Activated CD4-positive, alpha-beta T cell treated with anti-CD3 and anti-CD28 coated beads for 48 hours (primary cell): Measurements from ENCODE around the gene NUCKS1.

Source experiments
- DNase-seq: peaks from one replicate; pipeline ENCODE4 v3.0.0-alpha.2; 2020

The NUCKS1 gene

GRCh38 chr1:205693421-205693991 lies 56.5 kb downstream of the NUCKS1 start:
- DNase-seq = no peak

- DNase-seq = no peak
These were observed 57.6 kb downstream of the NUCKS1 start for GRCh38 chr1:205692423-205692822.

GRCh38 chr1:205690122-205690756 lies 59.7 kb downstream of the NUCKS1 start:
- DNase-seq = no peak

GRCh38 chr1:205689479-205689878 lies 60.5 kb downstream of the NUCKS1 start:
- DNase-seq = no peak

DNA sequence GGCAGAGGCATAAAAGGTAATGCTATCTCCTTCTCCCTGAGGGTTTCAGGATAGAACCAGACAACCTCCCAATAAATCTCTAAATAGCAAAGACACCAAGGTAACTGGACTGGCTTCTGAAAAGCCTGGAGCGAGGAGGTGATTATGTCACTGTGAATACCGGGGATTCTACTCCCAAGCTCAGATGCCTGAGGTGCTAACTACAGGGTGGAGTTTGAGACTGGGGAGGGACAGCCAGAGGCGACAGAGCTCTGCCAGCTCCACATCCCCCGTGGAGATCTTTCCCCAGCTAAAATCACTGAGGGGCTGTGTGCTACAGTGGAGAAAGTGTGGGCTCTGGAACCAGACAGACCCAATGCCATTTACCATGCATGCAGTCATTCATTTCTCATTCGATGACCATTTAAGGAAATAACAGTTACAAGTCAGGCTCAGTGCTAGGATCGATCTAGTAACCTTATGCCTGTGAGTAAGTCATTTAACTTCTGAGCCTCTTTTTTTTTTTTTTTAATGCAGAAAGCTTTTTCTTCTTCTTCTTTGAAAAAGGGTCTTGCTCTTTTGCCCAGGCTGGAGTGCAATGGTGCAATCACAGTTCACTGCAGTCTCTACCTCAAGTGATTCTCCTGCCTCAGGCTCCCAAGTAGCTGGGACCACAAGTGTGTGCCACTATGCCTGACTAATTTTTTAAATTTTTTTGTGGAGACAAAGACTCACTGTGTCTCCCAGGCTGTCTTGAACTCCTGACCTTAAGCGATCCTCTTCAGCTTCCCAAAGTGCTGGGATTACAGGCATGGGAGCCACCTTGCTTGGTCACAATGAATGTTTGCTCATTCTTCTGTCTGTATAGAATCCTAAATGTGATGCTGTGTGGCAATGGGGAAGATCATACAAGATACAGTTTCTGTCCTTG lies 61.6 kb downstream of the NUCKS1 start:
- DNase-seq = no peak

- no peak for DNase-seq
These were observed 62.7 kb downstream of the NUCKS1 start for GRCh38 chr1:205687242-205687641.

GRCh38 chr1:205681364-205681763 lies 68.6 kb downstream of the NUCKS1 start:
- no peak for DNase-seq

DNA sequence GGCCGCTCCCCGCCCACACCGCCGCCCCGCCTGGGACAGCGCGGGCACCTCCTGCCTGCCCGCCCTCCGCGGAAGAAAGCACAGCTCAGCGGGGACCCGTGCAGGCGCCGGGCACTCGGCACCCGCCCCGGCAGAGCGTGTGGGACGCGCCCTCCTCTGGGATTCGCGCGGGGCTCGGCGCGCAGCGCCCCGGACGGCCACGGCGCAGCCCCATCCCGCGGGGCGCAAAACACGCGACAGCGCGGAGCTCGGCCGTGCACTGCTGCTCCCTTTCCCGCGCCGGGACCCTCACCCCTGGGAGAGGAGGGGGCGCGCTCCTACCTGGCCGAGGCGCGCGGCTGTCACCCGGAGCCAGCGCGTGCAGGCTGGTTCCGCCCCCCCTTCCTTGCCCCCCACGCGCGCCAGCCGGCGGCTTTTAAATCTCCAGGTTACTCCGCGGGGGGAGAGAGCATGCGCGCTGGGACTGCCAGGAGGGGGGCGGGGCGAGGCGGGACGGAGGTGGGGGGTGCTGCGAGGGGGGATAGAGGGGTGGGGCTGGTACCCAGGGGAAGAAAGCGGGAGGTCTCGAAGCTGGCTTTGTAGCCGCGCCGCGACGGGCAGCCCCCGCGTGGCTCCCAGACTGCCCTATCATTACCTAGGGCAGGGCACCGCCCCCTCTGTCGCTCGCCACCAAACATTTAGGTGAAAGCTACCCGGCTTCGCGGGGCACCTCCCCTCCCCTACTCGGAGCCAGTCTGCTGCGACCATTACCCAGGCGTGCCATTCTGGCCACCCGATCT lies 69.7 kb downstream of the NUCKS1 start, which contains the start of gene SLC45A3:
TSS of gene SLC45A3 (minus strand) at position 437 of the 779 bp plus-strand sequence. CDS start 15,853 bp downstream, outside the sequence.
- DNase-seq = peak; percentile 39

GRCh38 chr1:205678286-205679111 lies 71.5 kb downstream of the NUCKS1 start:
- DNase-seq = no peak

DNA sequence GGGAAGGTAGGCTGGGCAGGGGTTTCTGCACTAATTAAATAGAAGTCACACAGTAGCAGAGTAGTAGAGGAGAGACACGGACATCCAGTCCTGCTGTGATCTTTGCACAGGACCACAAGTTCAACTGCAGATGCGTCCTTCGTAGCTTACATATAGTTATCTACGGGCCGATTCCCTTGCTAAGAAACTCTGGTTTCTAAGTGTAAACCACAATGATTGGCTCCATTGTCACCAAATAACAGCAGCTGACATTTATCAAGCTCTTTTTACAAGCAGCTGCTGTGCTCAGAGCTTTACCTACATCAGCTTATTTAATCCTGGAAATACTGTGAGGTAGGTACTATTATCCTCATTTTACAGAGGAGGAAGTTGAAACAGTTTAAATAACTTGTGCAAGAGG lies 72.8 kb downstream of the NUCKS1 start:
- no peak for DNase-seq

GRCh38 chr1:205676597-205676996 lies 73.4 kb downstream of the NUCKS1 start:
- no peak for DNase-seq

DNA sequence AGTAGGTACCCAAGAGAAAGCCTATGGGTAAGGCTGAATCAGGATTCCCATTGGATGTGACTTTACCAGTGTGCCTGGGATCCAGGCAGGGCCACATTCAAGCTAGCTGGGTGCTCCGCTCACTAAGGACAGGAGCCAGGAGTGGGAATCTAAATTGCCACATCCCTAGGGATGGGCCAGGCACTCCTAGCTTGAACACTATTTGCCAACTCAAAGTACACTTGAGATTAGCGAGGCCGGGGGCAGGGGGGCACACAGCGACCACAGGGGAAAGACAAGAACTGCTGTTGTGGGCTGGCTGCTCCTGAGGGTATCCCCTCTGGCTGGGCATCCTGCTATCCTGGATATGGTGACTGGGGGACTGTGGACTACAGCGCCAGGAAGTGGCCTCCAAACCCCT lies 74.0 kb downstream of the NUCKS1 start:
- no peak for DNase-seq

GRCh38 chr1:205675247-205675646 lies 74.7 kb downstream of the NUCKS1 start:
- DNase-seq = no peak

DNA sequence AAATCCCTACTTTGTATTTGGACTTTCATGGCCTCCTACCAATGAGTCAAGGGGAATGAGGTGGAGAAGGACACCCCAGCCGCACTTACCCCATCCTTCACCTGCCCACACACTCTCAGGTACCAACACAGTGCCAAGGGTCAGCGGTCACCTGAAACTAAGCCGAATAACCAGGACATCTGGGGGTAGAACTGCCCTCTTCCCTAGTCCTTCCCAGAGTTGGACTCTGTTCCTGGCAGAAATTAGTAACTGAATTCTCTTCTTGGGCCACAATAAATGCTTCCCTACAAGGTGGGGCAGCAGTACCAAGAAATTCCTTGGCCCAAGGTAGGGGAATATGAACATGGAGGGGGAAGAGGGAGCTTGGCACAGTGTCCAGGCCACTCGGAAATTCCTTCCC lies 77.0 kb downstream of the NUCKS1 start:
- DNase-seq = no peak

GRCh38 chr1:205672395-205672889 lies 77.5 kb downstream of the NUCKS1 start:
- DNase-seq = no peak

DNA sequence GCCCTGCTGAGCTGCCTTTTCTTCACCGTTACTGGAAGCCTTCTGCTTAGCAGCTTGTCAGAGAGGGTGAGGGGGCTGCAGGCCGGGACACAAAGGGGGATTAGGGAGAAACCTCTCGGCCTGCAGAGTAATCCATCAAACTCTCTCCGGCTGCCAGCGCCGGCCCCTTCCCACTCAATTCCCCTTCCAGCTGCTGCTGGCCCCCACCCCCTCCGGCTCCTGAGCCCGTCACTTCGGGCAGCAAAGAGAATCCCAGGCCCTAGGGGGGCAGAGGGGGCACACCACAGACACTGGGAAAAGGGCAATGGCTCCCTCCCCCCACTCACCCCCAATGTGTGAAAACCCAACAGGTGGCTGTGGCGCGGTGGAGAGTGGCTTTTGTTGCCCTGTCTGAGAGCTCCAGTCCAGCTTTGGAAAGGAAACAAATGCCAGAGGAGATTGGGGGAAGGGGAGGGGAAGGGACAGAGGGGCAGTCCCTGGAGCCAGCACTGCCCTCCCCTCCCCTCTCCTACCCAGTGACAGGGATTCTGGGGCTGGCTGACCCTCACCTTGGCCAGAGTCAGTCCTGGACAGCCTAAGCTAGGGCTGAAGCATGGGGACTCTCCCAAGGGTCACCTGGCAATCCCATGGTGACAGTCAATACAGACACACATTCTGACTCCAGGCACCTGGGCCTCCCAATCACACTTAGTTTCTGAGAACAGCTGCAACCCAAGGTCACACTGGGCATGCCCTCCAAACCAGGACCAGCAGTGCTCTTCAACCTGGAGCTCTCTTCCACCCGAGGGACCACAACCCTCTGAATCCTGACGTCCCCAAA lies 79.2 kb downstream of the NUCKS1 start:
- no peak for DNase-seq

GRCh38 chr1:205670150-205670446 lies 79.9 kb downstream of the NUCKS1 start:
- no peak for DNase-seq

DNA sequence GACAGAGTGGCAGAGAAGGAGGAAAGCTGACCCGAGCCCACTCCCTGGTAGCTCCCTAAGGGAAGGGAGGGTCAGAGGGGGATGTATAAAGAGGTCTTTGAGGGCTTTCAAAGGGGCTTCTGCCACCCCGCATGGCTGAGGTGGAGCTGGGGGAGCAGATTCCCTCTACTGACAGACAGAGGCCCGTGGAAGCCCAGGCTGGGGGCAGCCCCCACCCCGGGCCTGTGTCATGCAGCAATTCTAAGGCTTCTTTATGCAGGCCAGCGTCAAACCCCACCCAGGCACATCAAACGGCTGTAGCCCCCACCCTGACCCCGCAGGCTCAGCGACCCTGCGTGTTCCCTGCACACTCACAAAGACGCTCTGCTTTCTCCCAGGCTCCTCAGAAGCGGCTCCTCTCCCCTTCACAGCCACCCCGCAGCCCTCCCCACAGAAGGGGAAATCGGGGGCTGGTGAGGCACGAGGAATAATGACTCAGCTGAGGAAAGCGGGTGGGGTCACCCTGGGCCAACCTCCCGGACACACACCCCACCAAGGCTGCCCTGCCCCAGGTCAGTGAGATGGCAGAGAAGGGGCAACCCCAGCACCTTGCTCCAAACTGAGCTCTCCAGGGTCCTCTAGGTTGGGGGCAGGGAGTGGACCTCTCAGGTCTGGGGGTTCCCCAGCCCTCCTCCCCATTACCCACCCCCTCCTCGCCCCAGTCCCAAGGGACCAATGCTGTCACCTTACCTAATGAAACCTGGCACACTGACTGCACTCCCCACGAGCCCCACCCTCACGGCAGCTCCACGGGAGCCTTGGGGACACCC lies 80.4 kb downstream of the NUCKS1 start:
- DNase-seq = no peak

GRCh38 chr1:205668951-205669340 lies 81.0 kb downstream of the NUCKS1 start:
- no peak for DNase-seq

DNA sequence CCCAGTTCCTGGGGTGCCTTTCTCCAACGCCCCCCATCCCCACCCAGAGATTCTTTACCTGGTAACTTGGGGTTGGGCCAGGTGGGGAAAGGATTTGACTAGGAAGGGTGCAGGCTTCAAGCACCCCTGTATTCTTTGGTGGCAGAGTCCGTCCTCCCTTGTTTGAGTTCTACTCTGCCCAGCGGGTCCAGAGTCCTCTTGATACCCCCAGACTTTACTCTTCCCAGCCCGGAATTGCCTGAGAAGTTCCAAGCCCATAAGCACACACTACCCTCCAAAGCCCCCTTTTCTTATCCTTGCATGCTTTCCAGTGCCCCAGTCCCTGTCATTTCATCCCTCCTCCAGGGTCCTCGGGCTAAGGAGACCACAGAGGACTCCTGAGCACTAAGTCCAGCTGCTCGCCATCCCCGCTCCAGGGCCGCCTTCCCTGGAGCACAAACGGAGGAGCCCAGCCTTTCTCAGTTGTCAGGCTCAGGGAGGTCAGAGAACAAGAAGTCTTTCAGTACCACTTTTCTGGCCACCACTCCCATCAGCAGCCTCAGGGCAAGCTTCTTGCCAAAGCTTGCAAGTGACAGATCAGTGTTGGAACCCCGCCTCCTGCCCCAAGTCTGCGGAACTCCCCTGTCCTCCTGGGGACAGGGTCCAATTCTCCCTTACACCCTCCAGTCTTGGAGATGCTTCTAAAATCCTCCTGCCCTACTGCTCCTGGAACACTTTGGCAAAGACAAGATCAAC lies 81.9 kb downstream of the NUCKS1 start:
- DNase-seq = no peak
